ENCODE data around the gene KIF26B. TPM values are rescaled to one million over a fixed set of nuclear protein-coding genes. Genes with fewer than 3 reads are reported as not detected.

Gene KIF26B
- total and polyA plus RNA-seq, 2 experiments from 2014 or later: 0.03 to 0.76 TPM

GRCh38 chr1:245156736-245157505 lies 2.1 kb downstream of the KIF26B start:
- H3K4me3 ChIP-seq: peak overlapping the region; percentile 80
- no peak overlapping the region for H3K27ac ChIP-seq (ENCODE audit: low read depth)
- H3K9me2 ChIP-seq (ENCODE audit: insufficient read depth): no peaks in the 10 kb centered on the region
- TF ChIP-seq REST (IDR thresholded peaks at IDR 0.05; ENCODE audit: unreplicated experiment): no peak
- TF ChIP-seq STAT1 (IDR thresholded peaks at IDR 0.05; ENCODE audit: unreplicated experiment): no peak
- no peak for TF ChIP-seq EZH2 (IDR thresholded peaks at IDR 0.05; ENCODE audit: low read depth, unreplicated experiment)
- TF ChIP-seq ETS1 (IDR thresholded peaks at IDR 0.05): no peak
- no peak for TF ChIP-seq JUNB (IDR thresholded peaks at IDR 0.05; ENCODE audit: unreplicated experiment)
- no peak for TF ChIP-seq CREB1 (CRISPR knock-in tag; IDR thresholded peaks at IDR 0.05; ENCODE audit: low read depth)
- TF ChIP-seq ZNF331 (CRISPR knock-in tag; IDR thresholded peaks at IDR 0.05; ENCODE audit: low read depth): no peak
- no peak for TF ChIP-seq ZNF114 (CRISPR knock-in tag; IDR thresholded peaks at IDR 0.05)
- TF ChIP-seq, protein P1, sequence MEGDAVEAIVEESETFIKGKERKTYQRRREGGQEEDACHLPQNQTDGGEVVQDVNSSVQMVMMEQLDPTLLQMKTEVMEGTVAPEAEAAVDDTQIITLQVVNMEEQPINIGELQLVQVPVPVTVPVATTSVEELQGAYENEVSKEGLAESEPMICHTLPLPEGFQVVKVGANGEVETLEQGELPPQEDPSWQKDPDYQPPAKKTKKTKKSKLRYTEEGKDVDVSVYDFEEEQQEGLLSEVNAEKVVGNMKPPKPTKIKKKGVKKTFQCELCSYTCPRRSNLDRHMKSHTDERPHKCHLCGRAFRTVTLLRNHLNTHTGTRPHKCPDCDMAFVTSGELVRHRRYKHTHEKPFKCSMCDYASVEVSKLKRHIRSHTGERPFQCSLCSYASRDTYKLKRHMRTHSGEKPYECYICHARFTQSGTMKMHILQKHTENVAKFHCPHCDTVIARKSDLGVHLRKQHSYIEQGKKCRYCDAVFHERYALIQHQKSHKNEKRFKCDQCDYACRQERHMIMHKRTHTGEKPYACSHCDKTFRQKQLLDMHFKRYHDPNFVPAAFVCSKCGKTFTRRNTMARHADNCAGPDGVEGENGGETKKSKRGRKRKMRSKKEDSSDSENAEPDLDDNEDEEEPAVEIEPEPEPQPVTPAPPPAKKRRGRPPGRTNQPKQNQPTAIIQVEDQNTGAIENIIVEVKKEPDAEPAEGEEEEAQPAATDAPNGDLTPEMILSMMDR (conservative IDR thresholded peaks at IDR 0.05; ENCODE audit: low read depth in 2 of 2): no peak
- no peak for TF ChIP-seq NANOG (IDR thresholded peaks at IDR 0.05; ENCODE audit: borderline replicate concordance)
- TF ChIP-seq POLR2AphosphoS5 (IDR thresholded peaks at IDR 0.05; ENCODE audit: low read depth): no peak
- no peak for TF ChIP-seq EZH2phosphoT487 (IDR thresholded peaks at IDR 0.05; ENCODE audit: unreplicated experiment)
- TF ChIP-seq ZNF462 (CRISPR knock-in tag; IDR thresholded peaks at IDR 0.05): no peak
- Mint-ChIP-seq H3K36me3 (ENCODE audit: low read depth) (no peaks in the 10 kb centered on the region), H3K27me3 (ENCODE audit: insufficient read depth, low read depth, poor library complexity) (peaks cover 43% of the 10 kb centered on the region), H3K9me3 (no peaks in the 10 kb centered on the region; the same call in 2 of the 3 replicates), H3K27ac (no peak overlapping the region), H3K4me3 (peak overlapping the region; percentile 86), H3K4me1 (peaks cover 6% of the 10 kb centered on the region)
- peak overlapping the region; percentile 95 for H2AFZ ChIP-seq
- DNase-seq (ENCODE audit: low spot score) (peak; percentile 58), ATAC-seq (peak; percentile 15)
- H4K20me1 ChIP-seq (replicated peaks; ENCODE audit: insufficient read depth): no peaks in the 10 kb centered on the region
- H3K79me2 ChIP-seq (replicated peaks; ENCODE audit: insufficient read depth): no peaks in the 10 kb centered on the region
- no peaks in the 10 kb centered on the region for H3K36me3 ChIP-seq (ENCODE audit: insufficient read depth)
- peak overlapping the region; percentile 94 for H3K4me2 ChIP-seq
- H3F3A ChIP-seq (replicated peaks; ENCODE audit: low read depth): peaks cover 5% of the 10 kb centered on the region; the same call in 1 of the 2 replicates
- no peaks in the 10 kb centered on the region; the same call in 1 of the 2 replicates for H3K4me1 ChIP-seq (ENCODE audit: insufficient read depth)
- H3K27me3 ChIP-seq (ENCODE audit: insufficient read depth): peaks cover 62% of the 10 kb centered on the region
